Trophoblast cell (in vitro differentiated cells and primary cell): ENCODE measurements around the gene IFNE.

Experiments
- DNase-seq, 2 donors: peaks; one replicate each; pipeline ENCODE4 v3.0.0-alpha.2; 2016
- H2AFZ ChIP-seq: 2 replicates; pipeline ENCODE4 v1.6.1; 2013; ENCODE audit warnings: low read length, moderate library complexity, mild to moderate bottlenecking; ENCODE audit not compliant: insufficient read depth, poor library complexity
- H2AK5ac ChIP-seq: 2 replicates; pipeline ENCODE4 v1.6.1; 2013; ENCODE audit warnings: mild to moderate bottlenecking, low read length
- H2BK120ac ChIP-seq: 2 replicates; pipeline ENCODE4 v1.6.1; 2013; ENCODE audit warnings: low read length, mild to moderate bottlenecking, moderate library complexity; ENCODE audit not compliant: insufficient read depth, poor library complexity
- H2BK12ac ChIP-seq: 2 replicates; pipeline ENCODE4 v1.6.1; 2013; ENCODE audit warnings: mild to moderate bottlenecking, low read length, moderate library complexity
- H2BK5ac ChIP-seq: 2 replicates; pipeline ENCODE4 v1.6.1; 2013; ENCODE audit warnings: low read length, low read depth, moderate library complexity, mild to moderate bottlenecking; ENCODE audit not compliant: poor library complexity
- H3K14ac ChIP-seq: 2 replicates; pipeline ENCODE4 v1.6.1; 2013; ENCODE audit warnings: mild to moderate bottlenecking, low read length
- H3K18ac ChIP-seq: 2 replicates; pipeline ENCODE4 v1.6.1; 2013; ENCODE audit warnings: mild to moderate bottlenecking, low read length
- H3K23ac ChIP-seq: 2 replicates; pipeline ENCODE4 v1.6.1; 2013; ENCODE audit warnings: low read length
- H3K27ac ChIP-seq: 2 replicates; pipeline ENCODE4 v1.5.1; 2013; ENCODE audit warnings: low read depth, mild to moderate bottlenecking, inconsistent platforms, low read length, moderate library complexity
- H3K27me3 ChIP-seq: 2 replicates; pipeline ENCODE4 v1.6.1; 2013; ENCODE audit warnings: inconsistent platforms, mild to moderate bottlenecking, low read length, moderate library complexity; ENCODE audit not compliant: insufficient read depth
- H3K36me3 ChIP-seq, 2 experiments: 1 replicate in 1 of 2; 2 replicates in 1 of 2; pipeline ENCODE4 v1.6.1; 2013; ENCODE audit warnings: low read length in 2 of 2, mild to moderate bottlenecking in 2 of 2, moderate library complexity in 1 of 2; ENCODE audit not compliant: insufficient read depth in 2 of 2, control insufficient read depth in 1 of 2
- H3K4ac ChIP-seq: 2 replicates; pipeline ENCODE4 v1.6.1; 2013; ENCODE audit warnings: low read depth, mild to moderate bottlenecking, low read length, moderate library complexity
- H3K4me1 ChIP-seq, 2 experiments: 1 replicate in 1 of 2; 2 replicates in 1 of 2; pipeline ENCODE4 v1.6.1; 2013; ENCODE audit warnings: low read length in 2 of 2, mild to moderate bottlenecking in 2 of 2, moderate library complexity in 1 of 2; ENCODE audit not compliant: insufficient read depth in 2 of 2, control insufficient read depth in 1 of 2
- H3K4me2 ChIP-seq: 2 replicates; pipeline ENCODE4 v1.6.1; 2013; ENCODE audit warnings: inconsistent platforms, mild to moderate bottlenecking, low read length, moderate library complexity
- H3K4me3 ChIP-seq: 2 replicates; pipeline ENCODE4 v1.5.1; 2013; ENCODE audit warnings: mild to moderate bottlenecking, low read depth, low read length, inconsistent platforms
- H3K79me1 ChIP-seq: one replicate; pipeline ENCODE4 v1.6.1; 2013; ENCODE audit warnings: low read length
- H3K79me2 ChIP-seq: 2 replicates; pipeline ENCODE4 v1.6.1; 2013; ENCODE audit warnings: low read length, mild to moderate bottlenecking; ENCODE audit not compliant: control insufficient read depth, insufficient read depth, poor library complexity
- H3K9ac ChIP-seq: 2 replicates; pipeline ENCODE4 v1.6.1; 2013; ENCODE audit warnings: mild to moderate bottlenecking, low read length
- H3K9me3 ChIP-seq: 2 replicates; pipeline ENCODE4 v1.6.1; 2013; ENCODE audit warnings: low read depth, mild to moderate bottlenecking, control low read depth, inconsistent platforms, low read length; ENCODE audit not compliant: insufficient read depth
- H4K12ac ChIP-seq: 2 replicates; pipeline ENCODE4 v1.6.1; 2013; ENCODE audit warnings: low read depth, mild to moderate bottlenecking, low read length, moderate library complexity
- H4K8ac ChIP-seq: 2 replicates; pipeline ENCODE4 v1.6.1; 2013; ENCODE audit warnings: low read depth, mild to moderate bottlenecking, low read length, moderate library complexity
- H4K91ac ChIP-seq: one replicate; pipeline ENCODE4 v1.6.1; 2013; ENCODE audit warnings: low read depth, mild to moderate bottlenecking, low read length, moderate library complexity
- WGBS: extraction: QIAGEN DNeasy Blood & Tissue Kit; methylation state at CpG from one replicate; pipeline ENCODE4 v1.1.7; 2013; ENCODE audit warnings: missing lambda C conversion rate; ENCODE audit not compliant: insufficient read length, insufficient coverage; ENCODE audit errors: extremely low coverage; 5-methylcytosine and 5-hydroxymethylcytosine counted together

Gene IFNE

GRCh38 chr9:21524099-21524830, 42.2 kb upstream of the IFNE start:
- Histone ChIP-seq H4K12ac (no peak overlapping the region), H3K27ac (no peak overlapping the region), H3K23ac (no peak overlapping the region), H3K27me3 (no peaks in the 10 kb centered on the region), H3K79me1 (no peaks in the 10 kb centered on the region), H3K36me3 (peaks cover 9 to 11% of the 10 kb centered on the region in 2 experiments), H4K91ac (no peak overlapping the region), H3K14ac (no peak overlapping the region), H2BK12ac (no peak overlapping the region), H2BK5ac (no peak overlapping the region), H3K4me2 (no peak overlapping the region), H2BK120ac (no peak overlapping the region), H3K18ac (no peak overlapping the region), H3K79me2 (no peaks in the 10 kb centered on the region), H3K4me1 (no peaks in the 10 kb centered on the region), H2AFZ (no peak overlapping the region), H4K8ac (no peak overlapping the region), H3K9me3 (no peaks in the 10 kb centered on the region), H3K4me3 (no peak overlapping the region), H3K4ac (no peak overlapping the region), H2AK5ac (no peak overlapping the region), H3K9ac (no peak overlapping the region)
- WGBS, result no CpG with 5 or more reads among the region's 2 CpGs
- DNase-seq, result no peak

- no peak overlapping the region for H4K12ac ChIP-seq
- no peaks in the 10 kb centered on the region for H3K79me1 ChIP-seq
- H3K4me3 ChIP-seq, result no peak overlapping the region
- no peak overlapping the region for H3K4ac ChIP-seq
- H3K27me3 ChIP-seq, result no peaks in the 10 kb centered on the region
- H3K79me2 ChIP-seq, result no peaks in the 10 kb centered on the region
- no CpG with 5 or more reads among the region's 2 CpGs for WGBS
- H3K23ac ChIP-seq, result no peak overlapping the region
- H2BK120ac ChIP-seq, result no peak overlapping the region
- H2BK5ac ChIP-seq, result no peak overlapping the region
- H3K9me3 ChIP-seq, result no peaks in the 10 kb centered on the region
- no peak overlapping the region for H4K8ac ChIP-seq
- H3K9ac ChIP-seq, result no peak overlapping the region
- no peaks in the 10 kb centered on the region for H3K4me1 ChIP-seq
- H3K27ac ChIP-seq, result no peak overlapping the region
- H2BK12ac ChIP-seq, result no peak overlapping the region
- no peak overlapping the region for H3K14ac ChIP-seq
- H2AK5ac ChIP-seq, result no peak overlapping the region
- H2AFZ ChIP-seq, result no peak overlapping the region
- H3K36me3 ChIP-seq, result peaks cover 6 to 7% of the 10 kb centered on the region in 2 experiments
- no peak overlapping the region for H4K91ac ChIP-seq
- H3K18ac ChIP-seq, result no peak overlapping the region
- no peak overlapping the region for H3K4me2 ChIP-seq
- no peak for DNase-seq
These were observed 41.2 kb upstream of the IFNE start for GRCh38 chr9:21523021-21524014.

GRCh38 chr9:21522348-21522747, 40.2 kb upstream of the IFNE start:
- no peak overlapping the region for H2AK5ac ChIP-seq
- H3K9me3 ChIP-seq, result no peaks in the 10 kb centered on the region
- H3K23ac ChIP-seq, result no peak overlapping the region
- no peak overlapping the region for H3K18ac ChIP-seq
- H2AFZ ChIP-seq, result no peak overlapping the region
- no peaks in the 10 kb centered on the region for H3K79me1 ChIP-seq
- H3K4me1 ChIP-seq, result no peaks in the 10 kb centered on the region
- H3K27ac ChIP-seq, result no peak overlapping the region
- H3K4ac ChIP-seq, result no peak overlapping the region
- no peak overlapping the region for H3K14ac ChIP-seq
- H4K12ac ChIP-seq, result no peak overlapping the region
- H2BK120ac ChIP-seq, result no peak overlapping the region
- WGBS, result no CpG with 5 or more reads among the region's 4 CpGs
- no peak overlapping the region for H4K91ac ChIP-seq
- H3K4me3 ChIP-seq, result no peak overlapping the region
- no peak overlapping the region for H2BK12ac ChIP-seq
- H3K4me2 ChIP-seq, result no peak overlapping the region
- H2BK5ac ChIP-seq, result no peak overlapping the region
- no peak overlapping the region for H3K9ac ChIP-seq
- DNase-seq, result no peak
- H4K8ac ChIP-seq, result no peak overlapping the region
- no peaks in the 10 kb centered on the region for H3K36me3 ChIP-seq
- no peaks in the 10 kb centered on the region for H3K79me2 ChIP-seq
- no peaks in the 10 kb centered on the region for H3K27me3 ChIP-seq

- no peak overlapping the region for H3K4me3 ChIP-seq
- no peak overlapping the region for H2AFZ ChIP-seq
- no peaks in the 10 kb centered on the region for H3K36me3 ChIP-seq
- H3K4me1 ChIP-seq, result no peaks in the 10 kb centered on the region
- no peak overlapping the region for H4K91ac ChIP-seq
- no peak overlapping the region for H4K12ac ChIP-seq
- H3K14ac ChIP-seq, result no peak overlapping the region
- H3K4ac ChIP-seq, result no peak overlapping the region
- no peak overlapping the region for H2BK120ac ChIP-seq
- no peak overlapping the region for H3K9ac ChIP-seq
- H2BK12ac ChIP-seq, result no peak overlapping the region
- no CpG with 5 or more reads among the region's 1 CpG for WGBS
- H4K8ac ChIP-seq, result no peak overlapping the region
- no peak for DNase-seq
- H3K4me2 ChIP-seq, result no peak overlapping the region
- H3K79me2 ChIP-seq, result no peaks in the 10 kb centered on the region
- H3K9me3 ChIP-seq, result no peaks in the 10 kb centered on the region
- no peak overlapping the region for H2BK5ac ChIP-seq
- H3K18ac ChIP-seq, result no peak overlapping the region
- H3K27ac ChIP-seq, result no peak overlapping the region
- H3K79me1 ChIP-seq, result no peaks in the 10 kb centered on the region
- H3K27me3 ChIP-seq, result no peaks in the 10 kb centered on the region
- no peak overlapping the region for H3K23ac ChIP-seq
- H2AK5ac ChIP-seq, result no peak overlapping the region
These were observed 39.3 kb upstream of the IFNE start for GRCh38 chr9:21521448-21521847.
